Adrenal gland (tissue), 5 donors: ENCODE data around the gene DDO.

Experiments used
- POLR2A ChIP-seq, 2 donors: fragments of 450-650 bp; IDR thresholded peaks; one replicate each; pipeline ENCODE4 v1.6.1; 2017; ENCODE audit warnings: antibody characterized with exemption in 2 of 2, mild to moderate bottlenecking in 2 of 2, moderate library complexity in 1 of 2
- TF ChIP-seq, protein P1 (sequence below), 6 experiments: fragments of 450-650 bp in 4 of 6; fragments of 200-600 bp in 2 of 6; sonication (generic) in 1 of 6; IDR thresholded peaks; 1 replicate in 5 of 6; 2 replicates in 1 of 6; pipeline versions ENCODE4 v1.5.1 to v1.8.0; 2016 to 2021; ENCODE audit warnings: antibody characterized with exemption in 6 of 6, mild to moderate bottlenecking in 2 of 6, moderate library complexity in 1 of 6
- donor health status: DM: no; HTN: no; CAD: no.

DNA sequence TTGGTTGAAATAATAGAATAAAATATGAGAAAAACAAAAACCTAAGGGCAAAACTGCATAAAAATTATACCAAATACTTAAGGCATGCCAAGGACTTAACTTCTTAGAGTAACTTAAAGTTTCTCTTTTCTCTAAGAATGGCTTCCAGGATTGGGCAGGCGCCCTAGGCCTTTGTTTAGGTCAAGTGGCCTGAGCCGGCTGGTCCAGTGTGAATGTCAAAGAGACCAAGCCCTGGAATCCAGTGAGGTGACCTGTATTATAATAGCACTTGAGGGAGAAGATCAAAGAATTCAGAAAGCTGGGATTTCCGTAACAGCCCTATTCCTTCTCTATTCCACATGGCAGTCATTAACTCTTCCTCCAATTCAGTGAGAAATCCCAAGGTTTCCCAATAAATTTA, 63.8 kb downstream of the DDO start:
- TF ChIP-seq, protein P1, sequence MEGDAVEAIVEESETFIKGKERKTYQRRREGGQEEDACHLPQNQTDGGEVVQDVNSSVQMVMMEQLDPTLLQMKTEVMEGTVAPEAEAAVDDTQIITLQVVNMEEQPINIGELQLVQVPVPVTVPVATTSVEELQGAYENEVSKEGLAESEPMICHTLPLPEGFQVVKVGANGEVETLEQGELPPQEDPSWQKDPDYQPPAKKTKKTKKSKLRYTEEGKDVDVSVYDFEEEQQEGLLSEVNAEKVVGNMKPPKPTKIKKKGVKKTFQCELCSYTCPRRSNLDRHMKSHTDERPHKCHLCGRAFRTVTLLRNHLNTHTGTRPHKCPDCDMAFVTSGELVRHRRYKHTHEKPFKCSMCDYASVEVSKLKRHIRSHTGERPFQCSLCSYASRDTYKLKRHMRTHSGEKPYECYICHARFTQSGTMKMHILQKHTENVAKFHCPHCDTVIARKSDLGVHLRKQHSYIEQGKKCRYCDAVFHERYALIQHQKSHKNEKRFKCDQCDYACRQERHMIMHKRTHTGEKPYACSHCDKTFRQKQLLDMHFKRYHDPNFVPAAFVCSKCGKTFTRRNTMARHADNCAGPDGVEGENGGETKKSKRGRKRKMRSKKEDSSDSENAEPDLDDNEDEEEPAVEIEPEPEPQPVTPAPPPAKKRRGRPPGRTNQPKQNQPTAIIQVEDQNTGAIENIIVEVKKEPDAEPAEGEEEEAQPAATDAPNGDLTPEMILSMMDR (IDR thresholded peaks at IDR 0.05): no peak
- no peak for TF ChIP-seq POLR2A (IDR thresholded peaks at IDR 0.05)
